ENCODE measurements around the gene ADARB2.
A peak's percentile ranks its signal among the peaks of the same experiment; 100 is the strongest.
"Not testable (repeated sequence)": the region's sequence is repeated elsewhere in the genome, so short reads cannot be mapped to it uniquely, and the experiment has no call there.

ADARB2 gene

GRCh38 chr10:1267568-1267967, 469.8 kb downstream of the ADARB2 start:
- no peak for DNase-seq

GRCh38 chr10:1267148-1267547, 470.2 kb downstream of the ADARB2 start:
- no peak for DNase-seq

GRCh38 chr10:1266033-1266802, 471.1 kb downstream of the ADARB2 start:
- no peak for DNase-seq

GRCh38 chr10:1264001-1264400, 473.3 kb downstream of the ADARB2 start:
- DNase-seq, result no peak

GRCh38 chr10:1257274-1257673, 480.1 kb downstream of the ADARB2 start:
- DNase-seq, result no peak

GRCh38 chr10:1256432-1256725, 480.9 kb downstream of the ADARB2 start:
- no peak for DNase-seq

GRCh38 chr10:1255600-1256431, 481.5 kb downstream of the ADARB2 start:
- DNase-seq, result no peak

GRCh38 chr10:1255118-1255517, 482.2 kb downstream of the ADARB2 start:
- no peak for DNase-seq

GRCh38 chr10:1253523-1254353, 483.6 kb downstream of the ADARB2 start:
- no peak for DNase-seq

GRCh38 chr10:1251769-1252168, 485.6 kb downstream of the ADARB2 start:
- no peak for DNase-seq

GRCh38 chr10:1249142-1249920, 488.0 kb downstream of the ADARB2 start:
- DNase-seq, result peak; percentile 15

GRCh38 chr10:1248262-1248630, 489.1 kb downstream of the ADARB2 start:
- not testable (repeated sequence) for DNase-seq

GRCh38 chr10:1247598-1248261, 489.6 kb downstream of the ADARB2 start:
- no peak for DNase-seq

GRCh38 chr10:1244493-1244892, 492.8 kb downstream of the ADARB2 start:
- DNase-seq, result no peak

GRCh38 chr10:1243486-1244234, 493.7 kb downstream of the ADARB2 start:
- no peak for DNase-seq

GRCh38 chr10:1242975-1243374, 494.4 kb downstream of the ADARB2 start:
- no peak for DNase-seq

GRCh38 chr10:1241973-1242935, 495.1 kb downstream of the ADARB2 start:
- DNase-seq, result no peak

- DNase-seq, result no peak
Observed at GRCh38 chr10:1241322-1241890, 495.9 kb downstream of the ADARB2 start.

GRCh38 chr10:1240341-1240775, 497.0 kb downstream of the ADARB2 start:
- no peak for DNase-seq

- no peak for DNase-seq
Observed at GRCh38 chr10:1233031-1233430, 504.3 kb downstream of the ADARB2 start.

All from NCI-H69 (cell line).